Naive thymus-derived CD4-positive, alpha-beta T cell (primary cell): ENCODE measurements around the gene FHIP1B. TPM values are rescaled to one million over a fixed set of nuclear protein-coding genes. Genes with fewer than 3 reads are reported as not detected.

Experiments
- ATAC-seq: fragments of 150-1000 bp; cut with Tn5 transposase; 2 replicates; pipeline ENCODE4 v1.10.0; 2021; ENCODE audit warnings: mild to moderate bottlenecking, moderate library complexity
- CTCF ChIA-PET: fragments of 350-600 bp; sonication (Branson Sonifier 250); formaldehyde crosslinking; loops from one replicate; lab custom pipeline; 2021; ENCODE audit warnings: antibody characterized with exemption; lab: Charles Lee
- POLR2A ChIA-PET: fragments of 350-600 bp; sonication (Branson Sonifier 250); formaldehyde crosslinking; loops from one replicate; lab custom pipeline; 2021; ENCODE audit warnings: antibody characterized with exemption, inconsistent platforms; lab: Charles Lee
- DNase-seq, 9 donors: peaks; one replicate each; pipeline versions ENCODE4 v3.0.0 to v3.0.0-alpha.2; 2020 to 2022; ENCODE audit warnings: mixed read lengths in 1 of 9
- H3K27ac ChIP-seq: one replicate; pipeline ENCODE4 v1.7.0; 2013; ENCODE audit warnings: mild to moderate bottlenecking, low read depth, low read length, moderate library complexity
- H3K27me3 ChIP-seq, 2 donors: one replicate each; pipeline ENCODE4 v1.7.0; 2013; ENCODE audit warnings: low read length in 2 of 2, mild to moderate bottlenecking in 2 of 2, moderate library complexity in 2 of 2; ENCODE audit not compliant: control insufficient read depth in 2 of 2, insufficient read depth in 2 of 2
- H3K36me3 ChIP-seq, 3 experiments: 1 replicate in 2 of 3; 2 replicates in 1 of 3; pipeline ENCODE4 v1.7.0; 2013; ENCODE audit warnings: low read length in 3 of 3, mild to moderate bottlenecking in 3 of 3, moderate library complexity in 1 of 3; ENCODE audit not compliant: insufficient read depth in 3 of 3, control insufficient read depth in 2 of 3
- H3K4me1 ChIP-seq, 2 donors: one replicate each; pipeline ENCODE4 v1.7.0; 2013; ENCODE audit warnings: low read length in 2 of 2, mild to moderate bottlenecking in 2 of 2, moderate library complexity in 1 of 2; ENCODE audit not compliant: control insufficient read depth in 2 of 2, insufficient read depth in 2 of 2
- H3K4me3 ChIP-seq: 2 replicates; pipeline ENCODE4 v1.7.0; 2013; ENCODE audit warnings: mild to moderate bottlenecking, low read length
- H3K9me3 ChIP-seq, 3 experiments: 1 replicate in 2 of 3; 2 replicates in 1 of 3; pipeline ENCODE4 v1.7.0; 2013; ENCODE audit warnings: low read length in 3 of 3; ENCODE audit not compliant: control insufficient read depth in 2 of 3
- H3K27ac Mint-ChIP-seq, 9 donors: one replicate each; pipeline ENCODE4 v1.8.0; 2020 to 2022; ENCODE audit warnings: mixed read lengths in 9 of 9, mild to moderate bottlenecking in 8 of 9, moderate library complexity in 5 of 9, inconsistent platforms in 2 of 9
- H3K27me3 Mint-ChIP-seq, 5 donors: one replicate each; pipeline ENCODE4 v1.8.0; 2021 to 2022; ENCODE audit warnings: mixed read lengths in 5 of 5, mild to moderate bottlenecking in 1 of 5
- H3K36me3 Mint-ChIP-seq, 5 donors: one replicate each; pipeline ENCODE4 v1.8.0; 2020 to 2022; ENCODE audit warnings: mixed read lengths in 5 of 5, mild to moderate bottlenecking in 3 of 5, inconsistent platforms in 1 of 5
- H3K4me1 Mint-ChIP-seq, 7 donors: one replicate each; pipeline ENCODE4 v1.8.0; 2020 to 2022; ENCODE audit warnings: mixed read lengths in 7 of 7, mild to moderate bottlenecking in 3 of 7, inconsistent platforms in 1 of 7
- H3K4me3 Mint-ChIP-seq, 10 donors: one replicate each; pipeline ENCODE4 v1.8.0; 2020 to 2022; ENCODE audit warnings: mild to moderate bottlenecking in 10 of 10, mixed read lengths in 10 of 10, moderate library complexity in 6 of 10, inconsistent platforms in 2 of 10
- H3K9me3 Mint-ChIP-seq, 11 donors: one replicate each; pipeline ENCODE4 v1.8.0; 2020 to 2022; ENCODE audit warnings: mixed read lengths in 11 of 11, mild to moderate bottlenecking in 4 of 11, inconsistent platforms in 1 of 11, moderate library complexity in 1 of 11
- intact Hi-C, 2 donors: fragments of 100-400 bp; cut with micrococcal nuclease; formaldehyde crosslinking; loops; one replicate each; pipeline ENCODE4 v1.15.1; 2023
- polyA plus RNA-seq, 2 donors: library from polyadenylated mRNA; unstranded; fragments of 300-500 nt; fragmentation: Illumina TruSeq; gene quantifications; one replicate each; pipeline ENCODE4 v1.2.3, GENCODE V29; 2021
- total RNA-seq, 6 experiments: library from RNA in 5 of 6; stranded (reverse) in 5 of 6; gene quantifications; 1 replicate in 5 of 6; 2 replicates in 1 of 6; pipeline ENCODE4 v1.2.3 and lab custom pipeline; 2021 to 2026

The FHIP1B gene
- total and polyA plus RNA-seq, 7 experiments from 2014 or later: 9.7 to 52.4 (median 31.4) TPM

DNA sequence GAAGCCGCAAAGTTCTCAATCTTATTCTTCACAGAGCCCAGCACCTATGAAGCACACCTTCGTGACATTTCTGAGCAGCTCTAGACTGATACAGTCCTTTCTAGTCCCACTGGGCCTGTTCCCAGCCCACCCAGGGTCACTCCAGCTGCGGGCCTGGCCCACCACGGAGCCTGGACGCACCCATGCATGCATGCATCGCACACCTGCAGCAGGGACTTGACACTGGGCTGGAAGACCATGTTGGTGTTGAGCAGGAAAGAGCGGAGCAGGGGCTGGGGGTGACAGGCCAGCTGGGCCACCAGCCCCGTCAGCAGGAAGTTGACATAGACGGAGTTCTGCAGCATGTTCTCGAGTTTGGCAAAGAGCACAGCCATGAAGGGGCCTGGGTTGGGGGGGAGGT lies 19.9 kb downstream of the FHIP1B start:
- Mint-ChIP-seq H3K4me3 (no peak overlapping the region), H3K36me3 (peaks cover 11 to 42% (median 29%) of the 10 kb centered on the region in 5 donors), H3K4me1 (peaks cover 6 to 10% (median 6%) of the 10 kb centered on the region in 7 donors), H3K27ac (no peak overlapping the region), H3K27me3 (no peaks in the 10 kb centered on the region), H3K9me3 (no peaks in the 10 kb centered on the region)
- intact Hi-C loops: no loop called here
- DNase-seq (no peak), ATAC-seq (no peak)
- peaks cover 6 to 92% (median 13%) of the 10 kb centered on the region in 3 experiments for H3K36me3 ChIP-seq
- no peaks in the 10 kb centered on the region for H3K9me3 ChIP-seq
- POLR2A ChIA-PET: no interaction called here
- H3K4me1 ChIP-seq: peaks cover 0 to under 1% of the 10 kb centered on the region in 2 donors
- no peak overlapping the region for H3K27ac ChIP-seq
- no peak overlapping the region for H3K4me3 ChIP-seq
- CTCF ChIA-PET: no interaction called here
- no peaks in the 10 kb centered on the region for H3K27me3 ChIP-seq

DNA sequence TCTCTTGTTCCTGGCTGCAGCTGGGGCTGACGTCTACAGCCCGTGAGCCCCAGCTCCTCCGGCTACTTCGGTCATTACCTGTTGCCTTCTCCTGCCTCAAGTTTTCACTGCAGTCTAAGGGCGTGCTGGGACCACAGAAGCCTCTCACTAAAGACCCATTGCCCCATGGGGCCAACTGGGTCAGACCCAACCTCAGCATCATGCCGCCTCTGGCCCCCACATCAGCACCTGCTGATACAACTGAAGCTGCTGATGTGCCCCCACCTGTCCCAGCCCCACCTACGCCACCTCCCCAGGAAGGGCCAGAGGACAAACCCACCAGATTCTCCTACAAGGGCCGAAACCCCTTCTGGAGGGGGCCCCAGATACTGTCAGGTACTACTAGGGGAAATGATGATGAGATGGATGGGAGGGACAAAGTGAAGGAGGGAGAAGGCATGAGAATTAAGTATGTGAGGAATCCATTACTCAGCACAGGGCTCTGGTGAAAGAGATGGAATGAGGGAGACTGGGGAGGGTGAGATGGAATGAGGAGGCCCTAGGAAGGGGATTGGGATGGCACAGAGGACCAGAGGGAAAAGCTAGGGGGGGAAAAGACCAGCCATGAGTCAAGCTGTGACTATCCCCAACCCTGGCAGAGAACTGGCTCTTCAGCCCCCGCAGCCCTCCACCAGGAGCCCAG lies 24.0 kb downstream of the FHIP1B start:
- CTCF ChIA-PET: no interaction called here
- no peak overlapping the region for H3K4me3 Mint-ChIP-seq

DNA sequence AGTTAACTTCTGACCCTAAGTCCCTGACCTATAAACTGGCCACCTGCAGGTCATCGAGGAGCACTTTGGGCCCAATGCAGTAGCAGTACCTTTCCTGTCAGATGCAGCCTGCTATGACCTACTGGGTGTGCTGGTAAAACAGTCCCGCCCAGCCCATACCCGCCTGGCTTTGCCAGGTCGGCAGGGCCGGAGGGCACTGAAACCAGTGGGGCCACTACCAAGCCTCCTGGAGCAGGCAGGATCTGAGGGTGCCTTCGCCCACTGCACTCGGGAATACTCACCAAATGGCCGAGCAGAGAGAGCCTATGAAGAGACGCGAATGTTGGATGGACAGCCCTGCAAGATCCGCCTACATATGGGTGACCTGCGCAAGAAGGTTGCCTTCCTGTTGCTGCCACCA lies 24.6 kb downstream of the FHIP1B start:
- Histone ChIP-seq H3K27me3 (no peaks in the 10 kb centered on the region), H3K4me3 (no peak overlapping the region), H3K27ac (no peak overlapping the region), H3K36me3 (peaks cover 0 to 51% (median 0%) of the 10 kb centered on the region in 3 experiments), H3K4me1 (no peaks in the 10 kb centered on the region), H3K9me3 (no peaks in the 10 kb centered on the region)
- Mint-ChIP-seq H3K9me3 (no peaks in the 10 kb centered on the region), H3K36me3 (peaks cover 4 to 29% (median 11%) of the 10 kb centered on the region in 5 donors), H3K4me1 (peaks cover 0 to 15% (median 5%) of the 10 kb centered on the region in 7 donors), H3K4me3 (no peak overlapping the region), H3K27me3 (no peaks in the 10 kb centered on the region), H3K27ac (no peak overlapping the region)
- CTCF ChIA-PET: no interaction called here
- no peak for ATAC-seq
- intact Hi-C loops: no loop called here
- DNase-seq: no peak
- POLR2A ChIA-PET: interaction anchor here (0.6 kb wide), 1 partner anchor 170 kb away, joined by 5 read pairs; no protein-coding TSS in a partner anchor

More for the DNA sequence above, 24.0 kb downstream of the FHIP1B start:
- H3K27ac ChIP-seq: no peak overlapping the region
- Mint-ChIP-seq H3K27me3 (no peaks in the 10 kb centered on the region), H3K27ac (peak overlapping the region in 1 of 9 donors; percentile 47), H3K4me1 (peaks cover 0 to 10% (median 0%) of the 10 kb centered on the region in 7 donors), H3K9me3 (no peaks in the 10 kb centered on the region), H3K36me3 (peaks cover 7 to 33% (median 12%) of the 10 kb centered on the region in 5 donors)
- peaks cover 0 to 55% (median 0%) of the 10 kb centered on the region in 3 experiments for H3K36me3 ChIP-seq
- no peaks in the 10 kb centered on the region for H3K4me1 ChIP-seq
- no peak overlapping the region for H3K4me3 ChIP-seq
- DNase-seq (no peak), ATAC-seq (no peak)
- intact Hi-C loops: no loop called here
- H3K9me3 ChIP-seq: no peaks in the 10 kb centered on the region
- H3K27me3 ChIP-seq: no peaks in the 10 kb centered on the region
- POLR2A ChIA-PET: no interaction called here

DNA sequence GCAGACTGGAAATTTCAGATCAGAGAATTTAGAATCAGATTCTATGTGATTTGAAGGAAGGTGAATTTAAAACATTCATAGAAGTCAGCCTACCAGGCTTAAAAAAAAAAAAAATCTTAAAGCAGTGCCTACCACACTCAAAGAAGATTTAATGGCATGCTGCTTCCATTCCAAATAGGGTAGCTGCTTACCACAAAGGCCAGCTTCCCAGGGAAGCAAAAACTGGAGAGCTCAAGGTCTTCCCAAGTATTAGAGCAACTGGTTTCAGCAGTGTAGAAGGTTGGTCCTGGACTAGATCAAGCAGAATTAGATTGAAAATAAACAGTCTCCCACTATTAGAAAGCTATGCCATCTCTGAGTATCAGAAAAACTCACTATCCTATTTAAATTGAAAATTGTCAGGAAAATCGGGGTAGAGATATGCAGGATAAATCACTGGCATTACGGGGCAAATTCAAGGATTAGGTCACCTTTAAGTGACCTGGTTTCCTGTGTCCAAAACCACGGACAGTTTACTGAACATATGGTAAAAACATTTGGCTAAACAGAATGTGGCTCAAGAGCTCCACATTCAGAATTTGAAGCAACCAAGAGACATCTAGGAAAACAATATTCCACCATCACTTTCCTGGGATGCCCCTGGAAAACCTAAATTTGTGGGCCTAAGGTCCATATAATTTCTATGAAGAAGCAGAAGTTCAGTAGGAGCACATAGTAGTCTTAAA lies 27.8 kb downstream of the FHIP1B start:
- H3K4me3 Mint-ChIP-seq: no peak overlapping the region
- no peaks in the 10 kb centered on the region for H3K27me3 ChIP-seq
- ChIA-PET CTCF (no interaction called here), POLR2A (no interaction called here)
- no peak overlapping the region for H3K4me3 ChIP-seq
- ATAC-seq (no peak), DNase-seq (no peak)
- no peak overlapping the region for H3K27ac Mint-ChIP-seq
- intact Hi-C loops: no loop called here
- no peaks in the 10 kb centered on the region for H3K27me3 Mint-ChIP-seq
- H3K9me3 ChIP-seq: no peaks in the 10 kb centered on the region
- H3K27ac ChIP-seq: no peak overlapping the region
- no peaks in the 10 kb centered on the region for H3K9me3 Mint-ChIP-seq
- peaks cover 0 to 17% of the 10 kb centered on the region in 2 donors for H3K4me1 ChIP-seq
- peaks cover 0 to 22% (median 0%) of the 10 kb centered on the region in 3 experiments for H3K36me3 ChIP-seq
- peaks cover 6 to 38% (median 11%) of the 10 kb centered on the region in 5 donors for H3K36me3 Mint-ChIP-seq
- peaks cover 18 to 34% (median 27%) of the 10 kb centered on the region in 7 donors for H3K4me1 Mint-ChIP-seq

DNA sequence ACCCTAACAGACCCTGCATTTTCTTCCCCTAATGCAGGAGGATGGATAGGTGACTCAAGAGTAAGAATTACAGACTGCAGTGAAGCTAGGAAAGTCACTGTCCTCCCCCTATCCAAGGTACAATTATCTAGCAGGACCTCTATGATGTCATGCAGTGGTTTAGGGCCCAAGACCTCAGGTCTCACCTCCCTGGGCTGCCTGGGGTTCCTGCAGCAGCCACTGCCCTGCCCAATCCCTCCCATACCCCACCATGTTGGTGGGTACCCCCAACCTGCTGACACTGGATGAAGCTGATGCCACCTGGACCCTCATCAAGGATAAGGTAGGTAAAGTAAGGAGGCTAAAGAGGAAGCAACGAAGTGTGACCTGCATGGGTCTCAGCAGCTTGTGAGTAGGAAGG lies 29.1 kb downstream of the FHIP1B start, which contains the start of gene C11orf42:
C11orf42 (plus strand) TSS at position 192 of the 400 bp plus-strand sequence; CDS start at position 251, 59 bp downstream.
- H3K36me3 Mint-ChIP-seq: peaks cover 6 to 33% (median 11%) of the 10 kb centered on the region in 5 donors
- H3K27me3 Mint-ChIP-seq: no peaks in the 10 kb centered on the region
- H3K4me1 ChIP-seq: peaks cover 0 to 28% of the 10 kb centered on the region in 2 donors
- H3K27ac ChIP-seq: no peak within 1 kb of the TSS
- CTCF ChIA-PET: no interaction called here
- ATAC-seq (no peak), DNase-seq (no peak)
- H3K27ac Mint-ChIP-seq: peak within 1 kb of the TSS in 3 of 9 donors; percentile 11 to 37 (median 14)
- peaks cover 0 to 2% (median 0%) of the 10 kb centered on the region in 11 donors for H3K9me3 Mint-ChIP-seq
- H3K9me3 ChIP-seq: no peaks in the 10 kb centered on the region
- peaks cover 0 to 10% (median 0%) of the 10 kb centered on the region in 3 experiments for H3K36me3 ChIP-seq
- no peak within 1 kb of the TSS for H3K4me3 Mint-ChIP-seq
- intact Hi-C loops: no loop called here
- no peaks in the 10 kb centered on the region for H3K27me3 ChIP-seq
- POLR2A ChIA-PET: no interaction called here
- H3K4me1 Mint-ChIP-seq: peaks cover 18 to 46% (median 29%) of the 10 kb centered on the region in 7 donors
- H3K4me3 ChIP-seq: no peak within 1 kb of the TSS

DNA sequence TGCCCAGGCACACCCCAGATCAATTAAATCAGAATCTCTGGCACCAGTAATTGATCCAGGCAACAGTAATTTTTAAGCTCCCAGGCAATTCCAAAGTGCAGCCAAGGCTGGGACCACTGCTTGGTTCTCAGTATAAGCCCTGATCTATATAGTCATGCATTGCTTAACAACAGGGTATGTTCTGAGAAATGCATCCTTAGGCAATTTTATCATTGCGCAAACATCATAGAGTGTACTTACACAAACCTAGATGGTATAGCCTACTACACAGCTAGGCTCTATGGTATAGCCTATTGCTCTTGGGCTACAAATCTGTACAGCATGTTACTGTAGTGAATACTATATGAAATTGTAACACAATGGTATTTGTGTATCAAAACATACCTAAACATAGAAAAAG lies 29.7 kb downstream of the FHIP1B start:
- Mint-ChIP-seq H3K9me3 (peaks cover 0 to 2% (median 0%) of the 10 kb centered on the region in 11 donors), H3K4me3 (no peak overlapping the region), H3K27me3 (no peaks in the 10 kb centered on the region), H3K36me3 (peaks cover 6 to 35% (median 11%) of the 10 kb centered on the region in 5 donors), H3K4me1 (peaks cover 18 to 46% (median 29%) of the 10 kb centered on the region in 7 donors), H3K27ac (peak overlapping the region in 2 of 9 donors; percentile 11 to 14)
- no peak for DNase-seq
- Histone ChIP-seq H3K27ac (no peak overlapping the region), H3K9me3 (no peaks in the 10 kb centered on the region), H3K27me3 (no peaks in the 10 kb centered on the region), H3K4me3 (no peak overlapping the region), H3K36me3 (peaks cover 0 to 3% (median 0%) of the 10 kb centered on the region in 3 experiments), H3K4me1 (peaks cover 0 to 28% of the 10 kb centered on the region in 2 donors)
- CTCF ChIA-PET: no interaction called here
- POLR2A ChIA-PET: no interaction called here
- peak; percentile 18 for ATAC-seq
- intact Hi-C loops: no loop called here
